KMS-11 (cell line): ENCODE results near the gene RPUSD2.

Source experiments
- H2AFZ ChIP-seq: fragments of 200-600 bp; sonication (generic); 2 replicates; pipeline ENCODE4 v1.6.1; 2016; ENCODE audit warnings: antibody characterized with exemption, mixed run types, low read depth
- H3K27ac ChIP-seq: fragments of 200-600 bp; sonication (generic); 2 replicates; pipeline ENCODE4 v1.6.1; 2016; ENCODE audit warnings: mild to moderate bottlenecking, mixed run types
- H3K27me3 ChIP-seq: fragments of 200-600 bp; sonication (generic); 2 replicates; pipeline ENCODE4 v1.6.1; 2017; ENCODE audit warnings: mild to moderate bottlenecking, low read depth, mixed run types, moderate library complexity; ENCODE audit not compliant: insufficient read depth
- H3K36me3 ChIP-seq: fragments of 200-600 bp; sonication (generic); 2 replicates; pipeline ENCODE4 v1.6.1; 2017; ENCODE audit warnings: mild to moderate bottlenecking, mixed run types; ENCODE audit not compliant: insufficient read depth
- H3K4me1 ChIP-seq: fragments of 200-600 bp; sonication (generic); 2 replicates; pipeline ENCODE4 v1.6.1; 2016; ENCODE audit warnings: mild to moderate bottlenecking, low read depth, mixed run types; ENCODE audit not compliant: poor library complexity, severe bottlenecking
- H3K4me2 ChIP-seq: fragments of 200-600 bp; sonication (generic); 2 replicates; pipeline ENCODE4 v1.7.0; 2016; ENCODE audit warnings: mild to moderate bottlenecking, mixed run types
- H3K4me3 ChIP-seq: fragments of 200-600 bp; sonication (generic); IDR thresholded peaks from 2 replicates; pipeline ENCODE4 v1.6.1; 2017; ENCODE audit warnings: low read depth, low read length, mixed read lengths; ENCODE audit not compliant: insufficient read depth
- H3K79me2 ChIP-seq: fragments of 200-600 bp; sonication (generic); 2 replicates; pipeline ENCODE4 v1.6.1; 2016; ENCODE audit warnings: low read depth, mixed run types; ENCODE audit not compliant: insufficient read depth
- H3K9ac ChIP-seq: fragments of 200-600 bp; sonication (generic); 2 replicates; pipeline ENCODE4 v1.6.1; 2016; ENCODE audit warnings: mild to moderate bottlenecking, mixed run types
- H4K20me1 ChIP-seq: fragments of 200-600 bp; sonication (generic); 2 replicates; pipeline ENCODE4 v1.6.1; 2016; ENCODE audit warnings: mild to moderate bottlenecking, mixed run types; ENCODE audit not compliant: insufficient read depth
- CTCF ChIP-seq: fragments of 200-600 bp; sonication (generic); conservative IDR thresholded peaks from 2 replicates; pipeline ENCODE4 v1.6.1; 2017; ENCODE audit warnings: low read depth, mild to moderate bottlenecking, antibody characterized with exemption, low read length, moderate library complexity, mixed read lengths

The RPUSD2 gene

GRCh38 chr15:40597024-40597423 lies 27.9 kb downstream of the RPUSD2 start:
- Histone ChIP-seq H3K4me1 (peaks cover 23% of the 10 kb centered on the region), H3K4me2 (no peak overlapping the region), H3K4me3 (no peak overlapping the region), H3K27ac (no peak overlapping the region), H3K9ac (no peak overlapping the region), H3K36me3 (no peaks in the 10 kb centered on the region), H4K20me1 (no peaks in the 10 kb centered on the region), H3K27me3 (no peaks in the 10 kb centered on the region), H3K79me2 (peaks cover 56% of the 10 kb centered on the region), H2AFZ (no peak overlapping the region)
- no peak for TF ChIP-seq CTCF

GRCh38 chr15:40598126-40598525 lies 29.0 kb downstream of the RPUSD2 start:
- Histone ChIP-seq H3K4me2 (no peak overlapping the region), H4K20me1 (no peaks in the 10 kb centered on the region), H3K27ac (no peak overlapping the region), H3K9ac (no peak overlapping the region), H3K27me3 (no peaks in the 10 kb centered on the region), H3K79me2 (peaks cover 56% of the 10 kb centered on the region), H3K4me3 (no peak overlapping the region), H3K4me1 (peaks cover 16% of the 10 kb centered on the region), H3K36me3 (no peaks in the 10 kb centered on the region), H2AFZ (no peak overlapping the region)
- no peak for TF ChIP-seq CTCF

- Histone ChIP-seq H2AFZ (no peak overlapping the region), H4K20me1 (no peaks in the 10 kb centered on the region), H3K36me3 (no peaks in the 10 kb centered on the region), H3K4me3 (no peak overlapping the region), H3K9ac (no peak overlapping the region), H3K4me2 (no peak overlapping the region), H3K79me2 (peaks cover 56% of the 10 kb centered on the region), H3K4me1 (peaks cover 11% of the 10 kb centered on the region), H3K27ac (no peak overlapping the region), H3K27me3 (no peaks in the 10 kb centered on the region)
- TF ChIP-seq CTCF = no peak
Measured at GRCh38 chr15:40598672-40599071, 29.6 kb downstream of the RPUSD2 start.

- H3K4me3 ChIP-seq = no peak overlapping the region
- no peaks in the 10 kb centered on the region for H4K20me1 ChIP-seq
- no peak overlapping the region for H2AFZ ChIP-seq
- no peak overlapping the region for H3K4me2 ChIP-seq
- H3K9ac ChIP-seq = no peak overlapping the region
- no peak for TF ChIP-seq CTCF
- no peak overlapping the region for H3K27ac ChIP-seq
- no peaks in the 10 kb centered on the region for H3K27me3 ChIP-seq
- peaks cover 4% of the 10 kb centered on the region for H3K4me1 ChIP-seq
- H3K36me3 ChIP-seq = no peaks in the 10 kb centered on the region
- H3K79me2 ChIP-seq = peaks cover 42% of the 10 kb centered on the region
Measured at GRCh38 chr15:40600956-40601355, 31.9 kb downstream of the RPUSD2 start.
